Uterus (tissue), 2 donors: ENCODE data around the gene PMIS2.

Experiments
- POLR2A ChIP-seq, 2 donors: fragments of 450-650 bp; IDR thresholded peaks; one replicate each; pipeline ENCODE4 v1.6.1; 2016; ENCODE audit warnings: antibody characterized with exemption in 2 of 2, mild to moderate bottlenecking in 1 of 2, moderate library complexity in 1 of 2
- TF ChIP-seq, protein P1 (sequence below), 4 experiments: fragments of 200-600 bp in 2 of 4; fragments of 450-650 bp in 2 of 4; sonication (generic) in 2 of 4; IDR thresholded peaks; one replicate each; pipeline ENCODE4 v1.5.1; 2016 to 2019; ENCODE audit warnings: antibody characterized with exemption in 4 of 4, mild to moderate bottlenecking in 2 of 4, moderate library complexity in 1 of 4

DNA sequence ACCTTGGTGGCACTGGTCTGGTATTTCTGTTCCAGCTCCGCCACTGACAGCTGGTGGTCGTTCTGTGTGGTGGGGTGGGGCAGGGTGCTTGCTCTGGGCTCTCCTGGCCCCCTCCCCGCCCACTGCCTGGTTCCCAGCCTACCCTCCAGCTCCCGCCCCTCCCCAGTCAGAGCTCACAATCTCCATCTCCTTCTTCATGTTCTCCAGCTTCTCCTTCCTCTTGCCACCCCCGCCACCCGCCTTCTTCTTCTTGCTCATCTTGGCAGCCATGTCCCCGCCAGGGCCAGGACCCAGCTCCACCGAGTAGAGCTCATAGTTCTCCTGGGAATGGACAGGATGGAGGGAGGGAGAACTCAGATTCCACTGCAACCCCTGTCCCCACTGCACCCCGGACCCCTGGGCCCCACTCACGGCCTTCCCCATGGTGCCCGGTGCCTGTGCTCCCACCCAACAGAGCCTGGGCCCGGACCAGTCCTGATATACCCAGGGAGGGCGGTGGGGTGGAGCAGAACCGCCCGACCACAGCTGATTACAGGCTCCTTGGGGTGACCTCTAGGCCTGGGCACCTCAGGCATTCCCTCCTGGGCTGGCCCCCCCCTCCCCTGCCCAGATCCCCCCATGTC lies 22.7 kb upstream of the PMIS2 start, which contains the start of gene ATP4A:
- TF ChIP-seq, protein P1, sequence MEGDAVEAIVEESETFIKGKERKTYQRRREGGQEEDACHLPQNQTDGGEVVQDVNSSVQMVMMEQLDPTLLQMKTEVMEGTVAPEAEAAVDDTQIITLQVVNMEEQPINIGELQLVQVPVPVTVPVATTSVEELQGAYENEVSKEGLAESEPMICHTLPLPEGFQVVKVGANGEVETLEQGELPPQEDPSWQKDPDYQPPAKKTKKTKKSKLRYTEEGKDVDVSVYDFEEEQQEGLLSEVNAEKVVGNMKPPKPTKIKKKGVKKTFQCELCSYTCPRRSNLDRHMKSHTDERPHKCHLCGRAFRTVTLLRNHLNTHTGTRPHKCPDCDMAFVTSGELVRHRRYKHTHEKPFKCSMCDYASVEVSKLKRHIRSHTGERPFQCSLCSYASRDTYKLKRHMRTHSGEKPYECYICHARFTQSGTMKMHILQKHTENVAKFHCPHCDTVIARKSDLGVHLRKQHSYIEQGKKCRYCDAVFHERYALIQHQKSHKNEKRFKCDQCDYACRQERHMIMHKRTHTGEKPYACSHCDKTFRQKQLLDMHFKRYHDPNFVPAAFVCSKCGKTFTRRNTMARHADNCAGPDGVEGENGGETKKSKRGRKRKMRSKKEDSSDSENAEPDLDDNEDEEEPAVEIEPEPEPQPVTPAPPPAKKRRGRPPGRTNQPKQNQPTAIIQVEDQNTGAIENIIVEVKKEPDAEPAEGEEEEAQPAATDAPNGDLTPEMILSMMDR (IDR thresholded peaks at IDR 0.05) = no peak
- no peak for TF ChIP-seq POLR2A (IDR thresholded peaks at IDR 0.05)
